DMS 273 treated with DMSO at 0.1 percent for 48 hours (cell line): ENCODE results near the gene EGR1.
"Not testable (repeated sequence)": the region's sequence is repeated elsewhere in the genome, so short reads cannot be mapped to it uniquely, and the experiment has no call there.

Experiments
- DNase-seq: peaks from one replicate; lab custom pipeline; 2025; lab: John Stamatoyannopoulos, UW

EGR1 gene

GRCh38 chr5:138507485-138507884 lies 42.2 kb downstream of the EGR1 start:
- DNase-seq, result not testable (repeated sequence)

GRCh38 chr5:138508958-138509357 lies 43.7 kb downstream of the EGR1 start:
- no peak for DNase-seq

- DNase-seq, result no peak
These were observed 48.7 kb downstream of the EGR1 start for GRCh38 chr5:138514021-138514420.

- no peak for DNase-seq
These were observed 50.4 kb downstream of the EGR1 start for GRCh38 chr5:138515556-138516245.

- no peak for DNase-seq
These were observed 52.2 kb downstream of the EGR1 start for GRCh38 chr5:138517437-138517836.
